ENCODE measurements around the gene SCN4A.

The SCN4A gene

DNA sequence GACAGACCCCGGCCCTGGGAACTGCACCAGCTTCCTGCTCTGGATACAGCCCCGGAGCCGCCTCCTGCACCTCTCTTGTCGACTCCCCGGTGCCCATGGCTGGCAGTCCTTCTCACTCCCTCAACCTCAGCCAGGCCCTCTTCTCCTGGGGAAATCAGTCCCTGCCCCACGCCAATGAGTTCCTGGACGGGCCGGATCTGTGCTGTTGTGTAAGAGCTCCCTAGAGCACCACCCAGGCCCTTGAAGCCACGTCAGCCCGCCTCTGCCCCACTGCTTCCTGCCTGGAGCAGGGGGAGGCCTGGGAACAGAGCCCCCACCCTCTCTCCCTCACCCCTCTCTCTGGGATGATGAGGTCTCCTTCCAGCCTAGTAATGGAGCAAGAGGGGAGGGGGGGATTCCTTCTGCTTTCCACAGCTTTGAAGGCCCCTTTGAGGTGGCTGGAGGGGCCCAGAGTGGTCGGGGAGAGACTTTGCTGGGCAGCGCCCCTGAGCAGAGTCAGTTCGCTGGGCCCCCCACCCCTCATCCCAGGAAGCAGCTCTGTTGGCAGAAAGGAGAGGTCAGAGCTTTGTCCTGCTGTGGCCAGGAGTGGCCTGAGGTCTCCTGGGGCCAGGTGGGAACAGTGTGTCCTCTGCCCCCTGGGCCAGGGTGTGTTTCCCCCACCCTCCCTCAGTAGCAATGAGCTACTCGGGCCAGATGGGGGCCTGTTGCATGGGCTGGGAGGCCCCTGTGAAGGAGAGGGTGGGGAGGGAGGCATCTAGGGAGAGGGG, 29.2 kb upstream of the SCN4A start:
- DNase-seq = peak; percentile 58

DNA sequence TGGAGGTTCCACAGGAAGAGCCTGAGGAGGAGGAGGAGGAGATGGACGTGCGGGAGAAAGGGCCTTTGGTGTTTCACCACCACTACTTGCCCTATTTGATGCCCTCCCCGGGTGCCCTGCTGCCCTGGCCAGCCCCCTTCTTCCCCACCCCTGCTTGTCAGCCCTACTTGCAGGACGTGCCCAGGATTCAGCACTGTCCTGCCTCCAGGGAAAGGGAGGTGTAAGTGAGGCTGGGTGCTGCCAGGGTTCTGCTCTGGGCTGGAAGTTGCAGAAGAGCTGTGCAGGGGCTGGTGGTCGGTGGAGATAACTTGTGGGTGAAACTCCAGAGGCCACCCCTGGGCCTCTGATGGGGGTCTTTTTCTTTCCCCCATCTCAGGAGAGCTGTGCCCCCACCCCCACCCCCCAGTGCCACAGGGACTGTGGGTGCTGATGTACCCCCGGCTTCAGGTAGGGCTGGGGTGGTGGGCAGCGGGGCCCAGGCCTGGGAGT, 28.4 kb upstream of the SCN4A start:
- DNase-seq = peak; percentile 47

DNA sequence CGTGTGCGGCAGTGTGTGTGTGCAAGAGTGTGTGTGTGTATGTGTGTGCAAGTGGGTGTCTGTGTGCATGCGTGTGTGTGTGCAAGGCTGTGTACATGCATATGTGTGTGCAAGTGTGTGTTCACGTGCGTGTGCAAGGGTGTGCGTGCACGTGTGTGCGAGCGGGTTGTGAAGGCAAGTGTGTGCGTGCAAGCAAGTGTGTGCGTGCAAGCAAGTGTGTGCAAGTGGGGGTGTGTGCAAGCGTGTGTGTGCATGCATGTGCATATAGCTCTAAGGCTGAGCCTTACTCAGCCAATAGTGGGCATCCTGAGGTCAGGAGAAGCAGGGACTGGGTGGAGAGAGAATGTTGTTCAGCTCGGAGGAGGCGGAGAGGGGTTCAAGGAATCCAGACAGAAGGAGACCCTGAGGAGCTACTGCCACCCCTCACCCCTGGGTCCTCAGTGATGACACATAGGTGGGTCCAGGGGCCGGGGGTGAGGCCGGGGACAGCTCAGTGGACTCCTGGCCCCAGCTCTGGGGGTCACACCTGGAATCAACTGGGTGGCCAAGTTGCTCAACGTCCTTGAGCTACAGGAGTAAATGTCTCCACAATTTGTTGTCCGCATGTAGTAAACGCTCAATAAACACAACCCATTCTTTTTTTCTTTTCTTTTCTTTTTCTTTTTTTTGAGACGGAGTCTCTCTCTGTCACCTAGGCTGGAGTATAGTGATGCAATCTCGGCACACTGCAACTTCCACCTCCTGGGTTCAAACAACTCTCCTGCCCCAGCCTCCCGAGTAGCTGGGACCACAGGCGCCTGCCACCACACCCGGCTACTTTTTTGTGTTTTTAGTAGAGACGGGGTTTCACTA, 27.2 kb upstream of the SCN4A start:
- DNase-seq = peak; percentile 61

DNA sequence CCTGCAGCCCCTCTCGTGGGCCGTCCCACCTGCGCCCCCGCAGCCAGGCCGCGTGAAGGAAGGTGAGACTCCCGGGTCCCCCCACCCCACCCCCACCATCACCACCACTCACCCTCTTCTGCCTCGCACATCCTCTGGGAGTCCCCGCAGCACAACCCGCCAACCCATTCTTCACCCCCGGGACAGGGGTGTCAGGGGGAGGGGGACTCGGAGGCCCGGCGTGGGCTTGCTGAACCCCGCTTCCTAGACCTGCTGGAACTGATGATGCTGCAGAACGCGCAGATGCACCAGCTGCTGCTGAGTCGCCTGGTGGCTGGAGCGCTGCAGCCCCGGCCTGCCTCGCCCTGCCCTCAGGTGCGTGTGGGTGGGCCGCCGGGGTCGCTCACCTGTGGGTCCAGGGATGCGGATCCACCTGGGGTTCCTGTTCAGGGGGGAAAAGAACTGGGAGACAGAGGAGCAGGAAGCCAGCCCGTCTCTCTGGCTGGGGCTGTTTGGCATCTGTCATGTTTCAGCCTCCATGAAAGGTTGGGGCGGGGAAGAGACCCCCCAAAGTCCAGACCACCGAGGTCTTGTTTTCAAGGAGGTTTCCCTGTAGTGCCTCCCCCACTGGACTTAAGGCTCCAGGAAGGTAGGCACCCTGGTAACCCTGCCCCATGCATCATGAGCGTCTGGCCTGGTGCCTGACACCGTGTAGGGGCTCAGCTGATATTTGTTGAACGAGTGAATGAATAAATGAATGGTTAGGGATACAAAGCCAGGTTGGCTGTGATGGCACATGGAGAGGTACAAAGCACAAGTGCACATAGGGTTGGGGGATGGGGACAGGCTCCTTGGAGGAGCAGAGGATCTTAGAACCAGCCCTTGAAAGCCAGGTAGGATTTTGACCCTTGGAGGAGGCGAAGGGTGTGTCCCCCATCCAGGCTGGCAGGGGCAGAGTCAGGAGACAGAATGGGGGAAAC, 26.3 kb upstream of the SCN4A start:
- peak; percentile 69 for DNase-seq

DNA sequence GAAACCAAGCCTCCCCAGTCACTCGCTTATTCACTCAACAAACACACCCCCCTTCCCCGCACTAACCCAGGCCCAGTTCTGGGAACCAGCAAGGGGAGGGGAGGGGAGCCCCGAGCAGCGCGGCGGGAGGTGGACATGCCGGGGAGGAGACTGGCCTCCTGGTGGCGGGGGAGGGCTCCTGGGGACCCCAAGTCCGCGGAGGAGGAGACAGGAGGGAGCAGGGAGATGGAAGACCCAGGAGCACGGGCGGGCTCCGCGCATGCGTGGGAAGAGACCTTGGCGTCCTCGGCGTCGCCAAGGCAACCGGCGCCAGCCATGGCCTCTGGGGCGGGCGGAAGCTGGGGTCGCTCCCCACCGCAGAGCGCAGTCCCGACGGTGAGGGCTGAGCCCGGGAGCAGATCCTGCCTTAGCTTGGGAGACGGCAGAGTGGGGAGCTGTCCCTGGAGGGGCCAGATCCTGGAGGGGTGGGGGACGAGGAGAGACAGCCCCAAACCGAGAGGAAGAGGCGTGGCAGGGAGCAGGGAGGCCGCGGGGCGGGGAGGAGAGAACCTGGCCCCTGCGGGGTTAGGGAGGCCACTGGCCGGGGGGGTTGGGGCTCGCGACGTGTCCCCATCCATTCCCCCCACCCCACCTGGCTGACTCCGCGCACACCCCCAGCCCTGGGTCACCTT, 25.5 kb upstream of the SCN4A start, which contains the start of gene PRR29:
TSS of gene PRR29 (plus strand) at position 302 of the 671 bp plus-strand sequence. CDS start at position 316, 14 bp downstream.
- peak; percentile 89 for DNase-seq

DNA sequence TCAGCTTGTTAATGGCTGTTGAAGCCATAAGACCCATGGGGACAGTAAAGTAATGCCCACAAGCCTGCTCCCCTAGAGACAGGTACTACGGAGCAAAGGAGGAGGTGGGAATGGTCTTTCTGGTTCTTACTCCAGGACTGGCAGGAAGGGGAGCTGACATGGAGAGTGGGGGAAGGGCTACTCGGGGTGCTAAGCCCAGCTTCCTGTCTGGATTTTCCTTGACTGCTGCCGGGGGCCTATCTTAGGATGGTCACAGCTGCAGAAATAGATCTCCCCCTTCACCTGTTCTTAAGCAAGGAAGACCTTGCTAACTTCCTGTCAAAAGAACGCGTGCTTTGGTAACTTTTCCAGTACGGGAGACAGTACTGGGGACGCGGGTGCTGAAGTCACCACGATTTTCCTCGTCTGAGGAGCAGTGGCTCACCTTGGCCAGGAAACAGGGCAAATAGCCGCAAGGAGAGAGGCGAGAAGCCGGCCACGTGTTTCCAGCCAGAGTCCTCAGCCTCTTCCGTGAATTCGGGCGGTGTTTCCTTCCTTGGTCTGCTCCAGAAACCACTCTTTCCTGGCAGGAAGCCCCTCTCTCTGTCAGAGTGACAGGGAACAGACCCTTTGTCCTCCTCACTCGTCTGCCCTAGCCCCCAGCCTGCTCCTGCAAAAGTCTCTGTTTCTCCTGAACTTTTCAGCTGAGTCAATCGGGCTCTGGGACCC, 24.8 kb upstream of the SCN4A start:
- peak; percentile 59 for DNase-seq

DNA sequence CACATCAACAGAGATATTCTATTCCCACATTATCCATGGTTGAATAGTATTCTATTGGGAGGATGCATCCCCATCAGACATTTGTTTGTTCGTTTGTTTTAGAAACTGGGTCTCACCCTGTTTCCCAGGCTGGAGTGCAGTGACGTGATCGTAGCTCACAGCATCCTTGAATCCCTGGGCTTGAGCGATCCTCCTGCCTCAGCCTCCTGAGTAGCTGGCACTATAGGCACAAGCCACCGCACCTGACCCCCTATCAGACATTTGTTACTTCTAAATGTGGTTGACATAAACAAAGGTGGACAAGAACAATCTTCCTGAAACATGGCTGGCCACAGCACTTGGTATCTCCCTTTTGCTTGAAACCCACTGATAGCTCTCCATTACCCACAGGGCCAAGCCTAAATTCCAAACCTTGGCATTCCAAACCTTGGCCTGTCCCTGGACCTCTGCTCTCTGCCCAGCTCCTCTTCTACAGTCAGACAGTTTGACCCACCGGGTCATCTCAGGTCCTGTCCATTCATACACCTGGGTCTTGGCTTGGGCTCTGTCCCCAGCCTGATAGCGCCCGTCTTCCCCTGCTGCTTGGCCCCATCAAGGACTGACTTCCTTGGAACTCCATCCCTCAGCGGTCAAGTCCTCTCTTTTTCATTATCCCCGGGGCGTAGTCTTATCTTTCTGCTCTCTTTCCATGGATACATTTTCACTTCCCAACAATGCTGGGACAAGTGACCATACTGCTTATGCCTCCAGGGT, 23.9 kb upstream of the SCN4A start:
- peak; percentile 49 for DNase-seq

DNA sequence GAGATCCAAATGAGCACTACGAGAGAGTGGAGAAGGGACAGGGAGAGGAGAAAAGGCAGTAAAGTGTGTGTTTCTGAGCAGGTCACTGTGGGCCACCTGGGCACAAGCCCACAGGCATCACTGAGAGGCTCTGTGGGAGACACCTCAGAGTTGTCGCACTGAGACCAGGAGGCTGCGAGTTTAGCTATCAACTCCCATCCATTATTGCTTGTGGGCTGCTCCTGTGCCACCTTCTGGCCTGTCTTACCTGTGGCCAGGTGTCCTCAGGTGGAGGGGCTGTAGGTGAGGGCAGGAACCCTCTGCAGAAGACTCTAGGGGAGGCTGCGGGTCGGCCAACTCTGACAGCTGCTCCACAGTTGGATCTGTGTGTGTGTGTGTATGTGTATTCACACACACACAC, 22.9 kb upstream of the SCN4A start:
- peak; percentile 59 for DNase-seq

DNA sequence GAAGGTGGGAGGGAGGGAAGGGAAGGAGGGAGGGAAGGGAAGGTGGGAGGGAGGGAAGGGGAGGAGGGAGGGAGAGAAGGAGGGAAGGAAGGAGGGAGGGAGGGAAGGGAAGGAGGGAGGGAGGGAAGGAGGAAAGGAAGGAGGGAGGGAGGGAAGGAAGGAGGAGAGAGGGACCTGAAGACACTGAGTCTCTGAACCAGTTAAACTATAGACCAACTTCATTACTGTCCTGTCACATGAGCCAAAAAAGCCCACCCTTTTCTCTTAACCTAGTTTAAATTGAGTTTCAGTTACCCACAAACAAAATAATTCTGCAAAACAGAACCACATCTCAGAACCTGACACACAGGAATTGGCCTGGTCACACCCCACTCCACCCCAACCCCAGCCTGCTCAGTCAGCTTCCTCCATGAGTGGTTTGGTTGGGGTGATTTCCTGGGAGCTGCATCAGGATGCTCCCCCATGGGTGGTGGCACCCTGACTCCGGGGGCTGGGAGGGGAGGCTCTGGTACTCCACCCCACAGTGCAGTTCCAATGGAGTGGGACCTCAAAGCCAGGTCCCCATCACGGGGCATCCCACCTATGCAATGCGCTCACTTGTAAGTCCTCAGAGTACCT, 20.8 kb upstream of the SCN4A start:
- peak; percentile 74 for DNase-seq

DNA sequence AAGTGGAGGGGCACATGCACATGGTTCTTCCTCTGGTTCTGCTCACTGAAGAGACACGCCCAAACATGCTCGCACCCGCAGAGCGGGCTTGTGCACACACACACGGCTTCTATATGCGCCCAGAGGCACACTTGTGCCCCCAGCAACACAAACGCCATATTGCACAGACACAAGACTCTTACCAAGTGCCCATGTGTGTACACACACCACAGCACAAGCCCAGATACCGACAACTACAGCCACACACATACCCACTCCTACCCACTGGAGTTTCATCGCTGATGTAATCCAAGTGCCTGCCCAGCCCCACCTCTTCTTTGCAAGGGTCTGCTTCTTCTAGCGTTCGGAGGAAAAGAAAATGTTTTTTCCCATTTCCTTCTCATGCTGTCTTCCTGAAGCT, 18.9 kb upstream of the SCN4A start:
- DNase-seq = no peak

DNA sequence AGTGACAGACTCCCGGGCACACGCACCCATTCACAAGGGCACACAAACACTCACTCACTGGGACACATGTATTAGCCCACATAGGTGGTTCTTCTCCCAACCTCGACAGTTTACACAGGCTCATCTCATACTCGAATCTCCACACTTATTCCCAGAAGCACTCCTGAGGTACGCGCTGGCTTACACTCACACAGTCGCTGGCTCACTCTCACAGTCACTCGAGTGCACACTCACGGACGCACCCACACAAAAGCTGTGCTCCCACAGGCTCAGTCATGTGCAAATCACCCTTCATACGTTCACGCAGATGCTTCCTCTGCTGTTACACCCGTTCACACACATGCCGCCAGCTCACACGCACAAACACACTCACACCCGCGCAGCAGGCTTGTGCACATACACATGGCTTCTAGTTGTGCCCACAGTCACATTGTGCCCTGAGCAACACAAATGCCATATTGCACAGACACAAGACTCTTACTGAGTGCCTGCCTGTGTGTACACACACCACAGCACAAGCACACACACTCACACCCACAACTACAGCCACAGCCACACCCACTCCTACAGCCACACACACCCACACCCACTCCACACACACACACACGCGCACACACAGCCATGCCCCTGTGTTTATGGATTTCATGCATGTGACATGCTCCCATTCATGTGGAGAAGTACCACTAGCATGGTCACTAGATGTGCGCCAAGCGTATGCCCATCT, 17.1 kb upstream of the SCN4A start:
- no peak for DNase-seq

DNA sequence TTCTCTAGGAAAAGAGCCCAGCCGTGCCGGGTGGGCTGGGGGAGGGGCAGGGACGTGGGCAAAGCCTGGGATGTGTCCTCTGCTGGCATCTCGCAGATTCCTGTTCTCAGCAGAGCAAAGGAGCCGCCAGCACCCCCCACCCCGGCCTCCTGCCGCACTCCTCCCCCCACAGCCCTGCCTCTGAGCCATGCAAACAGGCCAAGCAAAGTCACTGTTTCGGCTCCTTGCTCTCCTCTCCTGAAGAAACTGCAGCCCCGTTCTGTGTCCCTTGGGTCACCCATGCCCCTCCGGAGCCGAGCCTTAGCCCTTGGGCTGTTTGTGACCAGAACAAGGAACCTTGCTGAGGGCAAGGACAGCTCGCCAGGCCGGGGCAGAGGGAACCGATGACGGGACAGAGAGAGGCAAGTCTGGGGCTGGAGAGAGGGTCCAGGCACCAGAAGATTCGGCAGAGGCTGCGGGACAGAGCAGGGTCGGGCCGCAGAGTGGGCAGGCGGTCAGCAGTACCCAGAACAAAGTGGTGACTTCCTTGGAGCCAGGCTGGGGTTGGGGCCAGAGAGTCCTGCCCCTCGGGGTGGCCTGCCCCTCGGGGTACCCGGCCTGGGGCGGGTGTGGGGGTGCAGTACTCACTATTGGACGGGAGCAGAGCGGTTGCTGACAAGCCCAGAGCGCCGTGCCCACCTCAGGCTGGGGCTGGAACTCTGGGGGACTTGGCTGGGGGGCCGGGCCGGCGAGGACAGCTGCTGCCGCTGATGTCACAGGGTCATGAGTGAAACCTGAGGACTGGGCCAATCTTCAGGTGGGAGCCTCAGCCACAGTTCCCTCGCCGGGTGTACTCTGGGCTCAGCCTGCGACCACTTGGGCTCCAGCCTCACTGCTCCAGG, 16.3 kb upstream of the SCN4A start:
- no peak for DNase-seq

DNA sequence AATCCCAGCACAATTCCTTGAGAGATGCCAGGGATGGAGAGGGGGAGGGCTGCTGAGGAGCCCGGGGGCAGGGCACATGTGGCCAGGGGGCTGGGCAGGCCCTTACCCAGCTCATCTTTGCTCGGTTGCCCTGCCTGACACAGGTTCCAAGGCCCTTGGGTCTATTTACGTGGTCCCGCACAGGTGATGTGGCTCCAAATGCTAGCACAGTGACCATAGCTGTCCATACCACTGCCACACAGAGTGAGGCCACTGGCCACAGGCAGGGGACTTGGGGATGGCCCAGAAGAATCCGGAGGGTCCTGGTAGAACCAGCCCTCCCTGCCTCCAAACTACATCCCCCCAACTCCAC, 15.4 kb upstream of the SCN4A start:
- no peak for DNase-seq

DNA sequence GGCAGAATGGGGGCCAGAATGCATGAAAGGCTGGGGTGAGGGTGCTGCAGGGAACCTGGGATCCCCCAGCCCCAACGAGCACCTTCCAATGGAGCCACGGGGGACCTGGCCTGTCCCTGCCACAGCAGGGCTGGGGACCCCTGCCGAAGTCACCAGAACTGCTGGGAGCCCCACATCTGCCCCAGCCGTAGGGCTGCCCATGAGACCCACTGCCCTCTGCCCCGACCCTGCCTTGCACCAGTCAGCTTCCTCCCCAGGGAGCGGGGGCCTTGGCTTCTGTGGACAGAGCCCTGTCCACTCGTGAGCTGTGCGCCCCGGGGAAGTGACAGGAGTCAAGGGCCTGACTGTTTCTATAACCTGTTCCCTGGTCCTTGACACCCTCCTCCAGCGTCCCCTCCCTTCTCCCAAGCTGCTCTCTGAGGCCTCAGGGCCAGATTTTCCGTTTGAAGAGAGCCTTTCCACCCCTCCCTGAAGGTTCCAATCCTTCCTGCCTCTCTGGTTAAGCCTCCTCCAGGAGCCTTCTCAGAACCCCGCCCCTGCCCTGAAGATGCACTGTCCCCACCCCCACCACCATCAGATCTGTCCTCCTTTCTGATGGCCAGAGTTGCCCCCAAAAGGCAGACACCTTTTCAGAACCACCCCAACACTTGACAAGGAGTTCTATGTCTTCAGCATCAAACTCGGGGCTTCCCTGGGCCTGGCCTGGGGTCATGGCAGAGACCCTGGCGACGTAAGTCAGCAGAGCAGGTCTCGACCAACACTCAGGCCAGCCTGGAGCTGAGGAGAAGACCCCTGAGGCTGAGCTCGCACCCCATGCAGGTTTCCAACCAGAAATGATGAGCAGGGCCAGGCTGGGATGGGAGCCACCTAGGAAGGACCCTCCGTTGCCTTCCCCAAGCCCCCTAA, 14.8 kb upstream of the SCN4A start:
- no peak for DNase-seq

DNA sequence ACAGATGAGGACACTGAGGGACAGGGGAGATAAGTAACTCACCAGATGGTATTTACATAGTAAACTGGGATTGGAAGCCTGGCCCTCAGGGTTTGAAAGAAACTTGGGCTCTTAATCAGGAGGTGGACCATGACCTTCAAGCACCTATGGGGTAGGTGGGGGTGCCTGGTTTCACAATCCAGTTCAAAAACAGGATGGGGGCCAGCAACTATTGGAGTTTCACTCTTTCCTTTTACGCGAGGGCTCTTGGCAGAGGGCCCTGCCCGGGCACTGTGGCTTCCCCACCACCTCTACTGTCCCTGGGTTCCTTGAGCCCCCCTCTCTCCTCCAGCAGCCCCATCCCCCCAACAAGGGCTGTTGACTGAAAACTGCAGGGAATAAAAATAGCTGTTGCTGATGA, 14.1 kb upstream of the SCN4A start:
- DNase-seq = no peak

DNA sequence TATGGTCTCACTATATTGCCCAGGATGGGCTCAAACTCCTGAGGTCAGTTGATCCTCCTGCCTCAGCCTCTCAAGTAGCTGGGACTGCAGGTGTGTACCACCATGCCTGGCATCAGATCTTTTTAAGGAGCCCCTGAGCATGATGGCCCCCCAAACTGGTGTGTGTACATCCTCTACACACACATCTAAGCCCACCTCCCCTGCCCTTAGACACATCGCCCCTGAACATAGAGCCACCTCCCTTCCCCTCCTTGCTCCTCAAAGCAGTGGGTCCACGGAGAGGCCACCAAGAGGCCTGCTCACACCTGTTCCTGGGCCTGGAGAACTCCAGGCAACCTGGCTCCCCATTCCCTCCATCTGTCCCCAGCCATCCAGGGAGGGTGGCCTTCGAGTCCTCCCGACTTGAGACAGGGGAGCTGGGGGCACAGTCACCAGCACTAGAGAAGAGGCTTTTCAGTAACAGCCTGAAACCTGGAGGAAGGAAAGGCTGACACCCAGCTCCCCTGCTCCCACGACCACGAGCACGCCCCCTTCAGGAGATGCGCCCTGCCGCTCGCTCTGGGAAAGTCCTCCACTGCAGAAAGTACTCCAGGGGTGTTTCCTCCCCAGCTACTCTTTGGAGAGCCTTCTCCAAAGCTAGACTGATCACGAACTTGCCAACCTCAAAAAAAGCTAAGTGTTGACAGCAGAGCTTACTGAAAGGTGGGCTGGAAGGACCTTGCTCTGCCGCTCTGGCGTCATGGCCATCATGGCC, 12.8 kb upstream of the SCN4A start:
- no peak for DNase-seq
